Adrenal gland (tissue), 5 donors: Measurements from ENCODE around the gene SOD1.

Experiments used
- CTCF ChIP-seq, 6 experiments: fragments of 450-650 bp in 4 of 6; fragments of 200-600 bp in 2 of 6; sonication (generic) in 1 of 6; IDR thresholded peaks; 1 replicate in 5 of 6; 2 replicates in 1 of 6; pipeline versions ENCODE4 v1.5.1 to v1.8.0; 2016 to 2021; ENCODE audit warnings: antibody characterized with exemption in 6 of 6, mild to moderate bottlenecking in 2 of 6, moderate library complexity in 1 of 6
- POLR2A ChIP-seq, 2 donors: fragments of 450-650 bp; IDR thresholded peaks; one replicate each; pipeline ENCODE4 v1.6.1; 2017; ENCODE audit warnings: antibody characterized with exemption in 2 of 2, mild to moderate bottlenecking in 2 of 2, moderate library complexity in 1 of 2
- donor health status: DM: no; HTN: no; CAD: no.

- TF ChIP-seq CTCF (IDR thresholded peaks at IDR 0.05) (no peak), POLR2A (IDR thresholded peaks at IDR 0.05) (no peak)
Observed at GRCh38 chr21:31696424-31696823, 36.9 kb downstream of the SOD1 start.
